T-helper 1 cell treated with Interleukin-12 subunit alpha and Interleukin-12 subunit beta and Interleukin-4 antibody, amounts not matched to agents 30 ng/mL and 1 ng/mL, for 36 hours (primary cell): ENCODE data around the gene LMO1. TPM values are rescaled to one million over a fixed set of nuclear protein-coding genes. Genes with fewer than 3 reads are reported as not detected.

Experiments
- intact Hi-C: fragments of 100-400 bp; cut with micrococcal nuclease; formaldehyde crosslinking; loops from one replicate; pipeline ENCODE4 v1.15.1; 2024
- total RNA-seq: library from RNA; stranded (reverse); gene quantifications from 2 replicates; pipeline ENCODE4 v1.2.3, GENCODE V29; 2022

The LMO1 gene
- total RNA-seq, 1 donor from 2014 or later: not detected

DNA sequence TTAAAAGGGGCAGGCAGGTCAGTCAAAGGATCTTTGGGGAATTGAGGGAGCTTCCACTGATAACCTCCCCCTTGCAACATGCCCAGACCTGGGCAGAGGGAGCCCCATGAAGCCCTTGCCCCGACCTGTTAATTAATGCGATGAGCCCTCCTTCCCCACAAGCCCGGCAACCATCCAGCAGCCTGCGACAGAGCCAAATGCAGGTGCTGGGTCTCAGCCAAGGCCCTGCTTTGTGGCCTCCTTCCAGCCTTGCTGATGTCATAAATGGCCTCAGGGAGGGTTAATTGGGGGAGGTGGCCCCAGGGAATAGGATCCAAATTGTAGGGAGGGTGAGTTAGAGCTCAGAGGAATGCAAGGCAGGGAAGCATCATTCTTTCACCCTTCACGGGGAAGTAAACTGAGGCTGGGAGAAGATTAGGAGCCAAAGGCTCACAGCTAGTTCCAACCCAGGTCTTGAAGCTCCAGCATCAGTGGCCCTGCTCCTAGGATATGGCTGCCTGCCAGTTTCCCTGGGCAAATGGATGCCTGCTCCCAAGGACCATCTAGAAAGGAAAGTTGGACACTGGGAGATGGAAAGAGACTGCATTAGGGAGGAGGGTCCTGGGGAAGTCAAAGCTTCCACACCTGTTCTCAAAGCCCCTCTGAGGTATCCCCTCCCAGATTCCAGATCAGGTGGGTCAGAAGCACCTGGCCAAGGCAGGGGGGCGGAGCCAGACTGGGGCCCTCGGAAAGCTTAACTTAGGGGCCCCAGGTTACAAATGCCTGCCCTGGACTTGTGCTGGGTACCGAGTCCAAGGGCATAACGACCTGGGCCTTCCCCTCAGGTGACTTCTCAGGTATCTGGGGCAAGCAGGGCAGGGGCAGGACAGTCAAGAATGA, 34.1 kb downstream of the LMO1 start:
- intact Hi-C loops: no loop called here

DNA sequence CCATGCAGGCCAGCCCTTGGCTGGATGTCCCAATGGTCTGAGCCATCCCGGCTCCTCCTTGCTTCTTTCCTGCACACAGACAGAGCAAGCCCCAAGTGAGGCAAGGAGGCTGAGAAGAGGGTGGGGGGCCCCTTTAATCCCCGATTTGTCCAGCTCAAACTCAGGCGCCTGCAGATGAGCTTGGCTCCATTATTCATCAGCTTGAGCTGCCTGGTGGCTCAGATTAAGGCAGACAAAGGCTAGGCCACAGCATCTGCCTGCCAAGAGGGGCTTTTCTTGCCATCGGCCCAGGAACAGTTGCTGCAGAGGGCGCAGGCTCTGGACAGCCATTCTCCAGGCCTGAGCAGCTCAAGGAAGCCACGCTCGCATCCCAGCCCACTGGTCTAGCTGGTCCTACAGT, 35.4 kb downstream of the LMO1 start:
- intact Hi-C loops: no loop called here

DNA sequence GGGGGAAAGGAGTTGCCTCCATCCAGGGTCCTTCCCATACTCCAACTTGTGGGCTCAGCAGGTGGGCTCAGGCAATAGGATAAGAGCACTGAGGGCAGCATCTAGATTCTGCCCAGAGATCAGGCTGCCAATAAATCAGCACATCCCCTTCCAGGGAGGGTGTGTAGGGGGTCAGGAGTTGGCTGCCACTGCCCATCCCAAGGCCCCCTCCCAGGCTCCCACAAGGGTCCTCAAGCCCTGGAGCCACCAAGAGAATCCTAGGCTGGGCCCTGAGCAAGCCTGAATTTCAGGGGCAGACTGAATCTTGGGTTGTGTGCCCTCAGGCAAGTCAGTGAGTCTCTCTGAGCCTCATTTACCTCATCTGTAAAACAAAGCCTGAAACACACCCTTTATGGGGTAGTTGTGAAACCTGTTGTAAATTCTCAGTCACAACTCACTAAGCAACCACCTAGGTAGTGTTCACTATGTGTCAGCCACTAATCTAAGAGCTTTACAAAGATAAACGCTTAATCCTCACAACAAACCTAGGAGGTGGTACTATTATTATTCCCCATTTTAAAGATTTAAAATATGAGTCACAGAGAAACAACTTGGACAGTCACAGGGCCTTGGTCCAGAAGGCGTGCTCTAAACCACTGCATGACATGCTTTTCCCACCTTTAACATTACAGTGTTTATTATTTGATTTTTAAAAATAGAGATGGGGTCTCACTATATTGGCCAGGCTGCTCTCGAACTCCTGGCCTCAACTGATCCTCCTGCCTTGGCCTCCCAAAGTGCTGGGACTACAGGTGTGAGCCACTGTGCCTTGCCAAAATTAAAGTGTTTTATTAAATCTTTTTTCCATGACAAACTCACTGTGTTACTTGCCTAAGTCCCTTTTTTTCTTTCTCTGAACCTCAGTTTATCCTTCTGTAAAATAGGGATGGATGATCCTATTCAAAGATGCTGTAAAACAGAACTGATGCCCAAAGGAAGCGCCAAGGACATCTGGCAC, 36.2 kb downstream of the LMO1 start:
- intact Hi-C loops: no loop called here

DNA sequence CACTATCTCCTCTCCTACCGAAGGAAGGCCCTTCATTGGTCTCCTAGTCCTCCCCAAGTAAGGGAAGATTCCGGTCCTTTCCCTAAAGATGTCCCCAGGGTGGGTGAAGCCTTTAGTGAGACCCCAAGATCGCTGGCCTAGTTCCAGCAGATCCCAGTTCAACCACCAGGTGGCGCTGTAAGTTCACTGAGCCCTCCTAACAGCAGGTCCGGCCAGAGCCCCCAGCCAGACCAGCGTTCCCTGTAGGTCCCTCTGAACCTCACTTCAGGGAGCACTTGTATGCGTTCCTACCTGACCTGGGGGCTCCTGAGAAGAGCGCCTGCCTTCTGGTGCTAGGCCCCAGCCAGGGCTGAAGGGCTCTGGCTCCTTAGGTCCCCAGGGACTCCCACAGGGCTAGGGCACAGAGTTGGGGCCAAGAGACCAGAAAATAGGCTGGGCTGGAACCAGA, 38.1 kb downstream of the LMO1 start:
- intact Hi-C loops: loop anchor here (1.0 kb wide), 3 partner anchors 38 to 734 kb away; partner anchors contain the start of gene LMO1

DNA sequence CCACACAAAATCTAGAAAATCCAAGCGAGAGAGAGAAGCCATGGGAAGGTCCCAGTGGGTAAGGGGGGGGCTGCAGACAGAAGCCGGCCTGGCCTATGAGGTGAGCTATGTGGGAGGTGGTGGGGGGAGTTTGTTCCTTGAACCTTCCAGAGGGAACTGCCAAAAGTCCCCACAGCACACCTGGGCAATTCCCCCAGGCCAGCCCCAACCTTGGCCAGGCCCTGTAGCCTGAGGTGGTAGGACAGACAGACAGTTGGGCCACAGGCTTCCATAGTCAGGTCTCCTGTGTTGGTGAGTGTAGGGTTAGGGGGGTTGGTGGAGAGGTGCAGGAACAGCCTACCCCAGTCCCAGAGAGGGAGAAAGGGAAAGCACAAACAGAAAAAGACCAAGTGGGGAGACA, 39.0 kb downstream of the LMO1 start:
- intact Hi-C loops: loop anchor here (1.0 kb wide), 3 partner anchors 39 to 735 kb away; partner anchors contain the start of gene LMO1

DNA sequence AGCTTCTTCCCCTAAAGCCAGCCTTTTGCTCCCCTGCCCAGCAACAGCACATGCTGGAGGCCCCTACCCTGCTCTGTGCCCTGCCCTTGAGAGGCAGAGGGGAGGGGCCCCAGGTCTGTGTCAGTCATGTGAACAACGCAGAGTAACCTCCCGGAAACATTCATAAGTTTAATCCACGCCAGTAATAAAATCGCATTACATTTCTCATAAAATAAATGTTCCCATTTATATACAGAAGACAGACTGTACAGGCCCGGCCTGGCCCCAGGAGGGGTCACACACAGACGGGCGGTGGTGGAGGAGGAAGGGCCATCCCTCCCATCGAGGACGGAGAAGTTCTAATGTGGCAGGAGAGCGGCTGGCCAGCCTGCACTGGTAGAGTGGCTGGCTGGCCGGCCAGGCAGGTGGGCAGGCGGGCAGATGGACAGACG, 39.5 kb downstream of the LMO1 start:
- intact Hi-C loops: no loop called here

DNA sequence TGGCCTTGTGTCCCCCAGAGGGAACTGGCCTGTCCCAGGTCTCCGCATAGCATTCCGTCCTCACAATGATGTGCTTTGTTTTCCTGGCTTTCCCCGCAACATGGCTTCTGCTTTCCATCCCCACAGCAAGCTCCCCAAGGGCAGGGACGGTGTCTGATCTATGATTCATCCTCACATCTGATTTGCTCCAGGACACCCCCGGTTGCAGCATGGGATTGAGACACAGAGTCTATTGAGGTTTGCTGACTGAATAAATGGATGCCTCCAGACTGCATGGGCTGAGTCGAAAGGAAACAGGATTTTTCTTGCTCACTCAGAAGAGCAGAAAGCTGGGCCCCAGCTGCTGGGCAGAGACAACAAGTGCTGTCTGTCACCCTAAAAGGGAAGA, 40.2 kb downstream of the LMO1 start:
- intact Hi-C loops: no loop called here

DNA sequence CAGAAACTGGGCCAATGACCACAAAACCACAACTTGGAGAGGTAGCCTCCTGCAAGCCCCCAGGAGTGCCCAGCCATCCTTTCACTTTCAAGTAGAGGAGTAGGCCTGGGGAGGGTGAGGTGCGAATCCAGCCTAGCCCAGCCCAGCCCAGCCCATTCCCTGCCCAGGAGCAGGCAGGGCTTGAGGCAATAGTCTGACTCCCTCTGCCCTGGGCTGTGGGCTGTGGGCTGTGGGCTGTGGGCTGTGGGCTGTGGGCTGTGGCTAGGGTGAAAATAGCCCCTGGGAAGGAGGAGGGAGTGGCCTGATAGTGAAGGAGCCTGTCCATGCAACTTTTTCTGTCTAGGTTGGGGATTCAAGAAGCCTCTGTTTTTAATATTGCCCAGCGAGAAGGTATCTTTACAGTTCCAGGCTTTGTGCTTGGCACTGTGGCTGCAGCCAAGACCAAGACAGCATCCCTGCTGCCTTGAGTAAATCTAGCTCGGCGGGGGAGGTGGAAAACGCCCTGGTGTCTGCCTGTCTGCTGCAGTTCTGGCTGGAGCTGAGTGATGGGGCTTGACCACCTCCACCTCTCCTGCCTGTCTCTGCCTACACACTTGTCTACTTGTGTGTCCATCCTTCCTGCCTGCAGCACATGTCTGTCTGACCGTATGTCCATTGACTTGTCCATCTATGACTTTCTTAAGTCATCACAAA, 40.7 kb downstream of the LMO1 start:
- intact Hi-C loops: no loop called here

DNA sequence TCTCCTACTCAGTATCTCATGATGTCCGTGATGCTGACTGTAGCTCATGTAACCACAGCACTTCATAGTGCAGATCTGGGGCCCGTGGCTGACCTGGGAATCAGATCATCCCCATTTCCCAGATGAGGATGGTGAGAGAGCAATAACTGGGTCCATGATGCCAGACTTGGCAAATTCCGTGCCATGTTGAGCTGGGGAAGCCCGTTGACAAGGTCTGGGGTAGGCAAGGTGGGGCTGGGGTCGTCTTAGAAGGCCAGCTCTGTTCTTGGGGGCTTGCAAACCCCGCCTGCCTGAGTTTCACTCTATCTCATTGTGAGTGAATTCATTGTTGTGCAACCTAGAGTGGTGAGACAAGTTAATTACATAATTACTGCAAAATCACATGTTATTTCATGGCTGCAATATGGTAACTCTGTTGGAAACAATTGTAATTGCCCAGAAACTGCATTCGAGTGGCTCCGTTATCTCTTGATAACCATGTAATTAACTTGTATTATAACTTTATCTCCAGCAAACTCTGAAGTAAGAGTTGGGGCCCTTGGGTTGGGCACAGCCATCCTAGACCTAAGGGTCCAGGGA, 41.7 kb downstream of the LMO1 start:
- intact Hi-C loops: no loop called here

DNA sequence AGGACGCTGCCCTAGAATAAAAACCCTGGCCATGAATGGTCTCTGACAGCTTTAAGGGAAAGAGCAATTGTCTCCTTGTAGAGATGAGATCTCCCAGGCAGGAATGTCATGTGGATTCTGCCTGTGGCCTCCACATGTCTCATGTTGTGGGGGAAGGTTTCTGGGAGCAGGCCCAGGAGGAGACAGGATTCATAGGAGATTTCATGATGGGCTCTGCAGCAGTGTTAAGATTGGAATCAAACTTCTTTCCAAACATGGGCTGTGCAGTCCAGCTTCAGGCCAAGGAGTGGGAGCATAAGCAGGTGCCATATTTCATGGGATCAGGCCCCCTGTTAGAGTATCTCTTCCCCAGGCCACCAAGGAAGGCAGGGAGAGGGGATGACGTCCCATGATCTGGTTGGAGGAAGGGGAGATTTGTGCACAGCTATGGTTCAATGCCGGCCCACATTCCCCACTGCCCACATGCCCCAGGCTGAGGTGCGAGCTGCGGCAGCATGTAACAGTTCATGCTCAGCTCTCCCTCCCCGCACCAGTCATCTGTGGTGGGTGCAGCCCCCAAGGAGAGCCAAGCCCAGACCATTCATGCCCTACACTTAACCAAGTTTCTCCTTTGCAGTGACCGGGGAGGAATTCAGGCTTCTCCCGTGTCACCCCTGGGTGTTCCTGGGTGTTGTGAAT, 42.5 kb downstream of the LMO1 start:
- intact Hi-C loops: no loop called here

DNA sequence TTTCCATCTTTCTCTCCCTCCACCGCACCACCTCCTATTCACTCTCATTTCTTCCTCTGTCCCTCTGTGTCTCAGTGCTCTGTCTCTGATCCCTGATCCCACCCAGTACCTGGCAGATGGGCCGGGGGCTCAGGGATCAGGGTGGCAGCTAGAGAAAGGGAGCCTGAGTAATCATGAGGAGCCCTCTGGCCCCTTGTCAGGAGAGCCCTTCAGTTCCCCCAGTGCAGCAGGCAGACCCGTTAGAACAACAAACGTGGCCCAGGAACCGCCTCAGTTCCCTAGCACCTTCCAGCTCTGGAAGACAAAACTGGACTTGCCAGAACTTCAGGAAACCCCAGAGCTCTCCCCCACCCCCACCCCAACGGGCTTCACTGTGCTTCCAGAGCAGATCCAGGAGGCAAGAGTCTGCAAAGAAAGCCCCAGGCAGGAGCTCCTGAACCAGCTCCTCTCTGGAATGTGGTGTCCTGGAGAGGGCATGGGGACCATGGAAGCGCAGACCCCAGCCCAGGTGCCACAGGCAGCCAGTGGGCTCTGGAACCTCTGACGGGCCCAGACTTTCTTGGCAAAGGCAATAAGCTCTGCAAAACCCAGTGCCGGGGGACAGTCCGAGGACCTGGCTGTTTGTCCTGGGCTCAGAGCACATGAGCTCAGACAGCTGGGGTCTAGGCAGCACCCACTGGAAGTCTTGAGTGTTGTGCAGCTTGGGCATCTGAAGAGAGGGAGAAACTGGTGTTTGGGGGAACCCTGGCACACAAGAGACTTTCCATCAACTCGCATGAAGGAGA, 43.2 kb downstream of the LMO1 start:
- intact Hi-C loops: no loop called here

DNA sequence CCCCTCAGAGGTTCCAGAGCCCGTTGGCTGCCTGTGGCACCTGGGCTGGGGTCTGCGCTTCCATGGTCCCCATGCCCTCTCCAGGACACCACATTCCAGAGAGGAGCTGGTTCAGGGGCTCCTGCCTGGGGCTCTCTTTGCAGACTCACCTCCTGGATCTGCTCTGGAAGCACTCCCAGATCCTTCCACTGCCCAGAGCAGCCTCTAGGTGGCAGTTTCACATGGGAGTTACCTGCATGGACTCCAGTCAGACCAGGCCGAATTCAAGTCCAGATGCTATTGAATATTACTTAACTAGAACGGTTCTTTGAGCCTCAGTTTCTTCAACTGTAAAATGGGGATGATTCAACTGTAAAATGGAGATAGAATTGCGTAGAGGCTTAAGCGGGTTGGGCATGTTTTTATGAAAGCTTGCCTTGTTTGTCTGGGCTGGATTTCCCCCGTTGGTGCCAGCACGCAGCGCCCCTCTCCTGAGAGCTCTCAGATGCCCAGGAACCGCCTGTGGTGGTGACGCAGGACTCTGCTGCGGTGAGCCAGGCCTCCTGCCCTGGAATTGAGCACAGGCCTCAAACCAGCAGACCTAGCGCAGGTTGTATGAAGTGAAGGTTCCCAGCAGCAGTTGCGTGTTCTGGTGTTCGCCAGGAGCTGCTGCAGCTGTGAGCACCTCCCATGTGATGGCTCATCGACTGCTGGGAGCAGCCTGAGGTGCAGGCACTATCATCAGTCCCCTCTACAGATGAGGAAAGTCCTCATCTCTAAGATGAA, 44.2 kb downstream of the LMO1 start:
- intact Hi-C loops: no loop called here

DNA sequence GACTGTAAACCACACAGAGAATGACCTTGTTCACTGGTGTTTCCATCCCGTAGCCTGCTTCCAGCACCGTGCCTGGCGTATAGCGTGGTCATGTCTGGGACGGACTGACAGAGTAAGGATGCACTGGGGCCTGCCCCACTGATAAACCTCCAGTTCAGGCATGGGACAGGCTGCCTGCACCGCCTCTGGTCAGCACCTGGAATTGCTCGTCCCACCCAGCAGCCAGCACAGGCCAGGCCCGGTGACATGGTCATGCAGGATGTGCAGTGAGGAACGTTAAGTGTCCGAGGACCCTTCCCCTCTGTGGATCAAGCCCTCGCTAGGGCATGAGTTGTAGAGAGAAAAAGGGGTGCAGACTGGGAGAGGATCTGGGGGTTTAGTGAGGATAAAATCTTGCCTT, 44.8 kb downstream of the LMO1 start:
- intact Hi-C loops: no loop called here

DNA sequence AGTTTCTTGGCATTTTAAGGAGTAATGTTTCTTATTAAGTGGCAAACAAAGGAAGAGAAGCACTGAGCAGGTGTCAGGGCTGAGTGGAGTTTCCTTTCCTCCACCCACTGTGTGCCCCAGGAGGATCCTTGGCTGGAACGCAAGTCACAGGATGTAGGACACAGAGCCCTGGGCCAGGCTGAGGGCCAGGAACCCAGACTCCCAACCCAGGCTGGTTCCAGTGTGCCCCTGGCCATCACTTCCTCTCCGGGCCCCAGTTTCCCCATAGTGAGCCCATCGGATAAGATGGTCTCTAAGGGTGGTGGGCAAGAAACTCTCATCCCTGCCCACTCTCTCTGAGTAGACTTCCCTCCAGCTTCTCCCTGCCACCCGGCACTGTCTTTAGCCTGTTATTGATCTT, 45.3 kb downstream of the LMO1 start:
- intact Hi-C loops: no loop called here

DNA sequence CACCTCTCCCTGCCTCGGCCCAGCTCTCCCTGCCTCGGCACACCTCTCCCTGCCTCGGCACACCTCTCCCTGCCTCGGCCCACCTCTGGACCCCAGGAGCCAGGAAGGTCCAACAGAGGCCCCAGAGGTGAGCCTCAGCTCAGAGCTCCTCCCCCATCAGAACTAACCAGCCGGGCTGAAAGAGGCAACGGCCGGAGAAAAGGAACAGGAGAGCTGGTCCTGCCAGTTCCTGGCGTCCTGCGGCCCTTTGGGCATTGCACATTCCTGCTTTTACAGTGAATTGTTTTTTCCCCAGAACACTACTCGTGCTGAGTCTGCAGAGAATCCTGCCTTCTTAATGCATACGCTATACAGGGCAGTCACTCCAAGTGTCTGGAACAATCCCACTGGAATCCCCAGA, 45.8 kb downstream of the LMO1 start:
- intact Hi-C loops: no loop called here

DNA sequence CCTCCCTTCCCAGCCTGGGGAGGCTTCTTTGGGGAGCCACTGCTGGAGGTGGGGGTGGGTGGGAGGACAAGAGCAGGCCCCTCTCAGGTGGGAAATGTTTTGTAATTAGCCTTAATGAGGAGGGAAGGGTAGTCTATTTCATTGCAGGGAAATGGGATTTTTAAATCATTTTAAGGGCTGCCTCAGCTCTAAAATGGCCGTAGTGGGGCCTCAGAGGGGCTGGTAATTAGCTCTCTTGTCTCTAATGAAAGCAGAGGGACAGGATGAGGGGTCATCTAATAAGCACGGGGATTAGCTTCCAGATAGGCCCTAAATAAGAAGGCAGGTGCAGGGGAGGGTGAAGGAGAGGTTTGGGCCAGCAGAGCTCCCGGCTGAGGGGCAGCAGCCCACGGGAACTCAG, 46.5 kb downstream of the LMO1 start:
- intact Hi-C loops: no loop called here

DNA sequence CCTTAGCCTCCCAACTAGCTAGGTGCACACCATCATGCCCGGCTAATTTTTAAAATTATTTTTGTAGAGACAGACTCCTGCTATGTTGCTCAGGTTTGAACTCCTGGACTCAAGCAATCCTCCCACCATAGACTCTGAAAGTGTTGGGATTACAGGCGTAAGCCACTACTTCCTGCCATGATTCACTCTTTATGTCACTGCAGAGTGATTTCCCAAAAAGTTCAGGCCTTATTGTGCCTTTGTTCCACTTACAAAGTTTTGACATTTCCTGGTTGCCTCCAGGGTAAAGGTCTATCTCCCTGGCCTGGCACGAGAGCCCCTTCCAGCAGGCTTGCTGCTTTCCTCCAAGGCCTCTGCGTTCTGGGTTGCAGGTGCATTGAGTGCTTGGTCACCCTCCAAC, 50.3 kb downstream of the LMO1 start:
- intact Hi-C loops: no loop called here

DNA sequence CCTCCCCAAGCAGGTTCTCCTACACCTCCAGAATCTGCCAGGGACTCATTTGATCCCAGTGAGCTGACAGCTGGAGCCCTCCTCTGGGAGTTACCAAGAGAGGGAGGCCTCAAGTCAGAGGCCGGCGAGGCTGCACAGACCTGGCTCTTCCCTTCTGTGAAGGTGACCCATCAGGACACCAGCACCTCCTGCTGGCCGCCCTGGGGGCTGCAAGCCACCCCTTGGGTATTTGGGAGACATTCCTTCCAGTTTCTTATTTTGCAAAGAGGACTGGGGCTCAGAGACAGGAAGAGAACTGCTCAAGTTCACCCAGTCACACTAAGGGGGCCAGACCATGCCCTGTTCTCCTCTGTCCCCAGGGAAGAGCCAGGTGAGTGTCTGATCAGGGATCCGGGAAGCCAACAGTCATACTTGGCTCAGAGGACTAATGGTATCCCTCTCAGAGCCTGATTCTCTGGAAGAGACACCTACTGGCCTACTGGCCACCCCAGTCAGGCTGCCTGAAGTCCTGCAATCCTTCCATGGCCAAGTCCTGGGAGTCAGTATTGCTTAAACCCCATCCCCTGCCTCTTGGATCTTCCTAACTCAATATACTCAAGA, 54.4 kb downstream of the LMO1 start:
- intact Hi-C loops: loop anchor here (5.0 kb wide), 1 partner anchor 358 kb away; no protein-coding TSS in a partner anchor
